Uterus (tissue), 4 donors: ENCODE results near the gene LASP1. TPM values are rescaled to one million over a fixed set of nuclear protein-coding genes. Genes with fewer than 3 reads are reported as not detected.

Source experiments
- DNase-seq, 2 donors: peaks; one replicate each; pipeline ENCODE4 v3.0.0-alpha.2; 2019 to 2020
- H3K27ac ChIP-seq, 2 donors: fragments of 200-600 bp; sonication (generic); 1 replicate in 1 of 2; 2 replicates in 1 of 2; pipeline ENCODE4 v1.5.1; 2016 to 2018
- H3K27me3 ChIP-seq, 2 donors: fragments of 200-600 bp; sonication (generic); one replicate each; pipeline ENCODE4 v1.5.1; 2018 to 2019; ENCODE audit warnings: control low read depth in 1 of 2
- H3K36me3 ChIP-seq, 2 donors: fragments of 200-600 bp; sonication (generic); one replicate each; pipeline ENCODE4 v1.5.1; 2019; ENCODE audit warnings: control low read depth in 1 of 2
- H3K4me1 ChIP-seq, 2 donors: fragments of 200-600 bp; sonication (generic); one replicate each; pipeline ENCODE4 v1.5.1; 2018 to 2019; ENCODE audit warnings: control low read depth in 1 of 2
- H3K4me3 ChIP-seq, 2 donors: fragments of 200-600 bp; sonication (generic); 1 replicate in 1 of 2; 2 replicates in 1 of 2; pipeline ENCODE4 v1.5.1; 2018 to 2019; ENCODE audit warnings: mild to moderate bottlenecking in 1 of 2
- H3K9me3 ChIP-seq, 2 donors: fragments of 200-600 bp; sonication (generic); one replicate each; pipeline ENCODE4 v1.5.1; 2019; ENCODE audit warnings: control low read depth in 1 of 2
- CTCF ChIP-seq, 4 experiments: fragments of 200-600 bp in 2 of 4; fragments of 450-650 bp in 2 of 4; sonication (generic) in 2 of 4; IDR thresholded peaks; one replicate each; pipeline ENCODE4 v1.5.1; 2016 to 2019; ENCODE audit warnings: antibody characterized with exemption in 4 of 4, mild to moderate bottlenecking in 2 of 4, moderate library complexity in 1 of 4
- POLR2A ChIP-seq, 2 donors: fragments of 450-650 bp; IDR thresholded peaks; one replicate each; pipeline ENCODE4 v1.6.1; 2016; ENCODE audit warnings: antibody characterized with exemption in 2 of 2, mild to moderate bottlenecking in 1 of 2, moderate library complexity in 1 of 2
- intact Hi-C: fragments of 100-400 bp; cut with DNase I; formaldehyde crosslinking; loops from one replicate; pipeline ENCODE4 v1.15.1; 2023; ENCODE audit warnings: low total_unique reads
- total RNA-seq, 4 donors: library from RNA; depleted of rRNA in 3 of 4; stranded (reverse); fragments of >200 nt in 3 of 4; gene quantifications; one replicate each; pipeline versions ENCODE4 v1.1.0 to v1.2.4, GENCODE V29; 2014 to 2023
- donor health status: DM: yes; HTN: yes; CAD: no.

LASP1 gene
- total RNA-seq, 4 donors from 2014 or later = 21.2 to 119 (median 58.2) TPM

DNA sequence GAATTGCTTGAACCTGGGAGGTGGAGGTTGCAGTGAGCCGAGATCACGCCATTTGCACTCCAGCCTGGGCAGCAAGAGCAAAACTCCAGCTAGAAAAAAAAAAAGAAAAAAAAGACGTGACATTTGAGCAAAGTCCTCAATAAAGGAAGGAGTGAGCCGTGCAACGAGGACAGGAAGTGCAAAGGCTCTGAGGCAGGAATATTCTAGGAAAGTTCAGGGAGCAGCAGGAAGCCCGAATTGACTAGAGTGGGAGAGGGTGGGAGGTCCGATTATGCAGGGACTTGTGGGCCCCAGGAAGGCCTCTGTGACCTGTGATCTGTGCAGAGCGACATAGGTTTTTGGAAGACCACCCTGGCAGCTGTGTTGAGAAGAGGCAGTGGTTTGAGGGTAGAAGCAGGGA lies 46.9 kb downstream of the LASP1 start:
- Histone ChIP-seq H3K4me3 (no peak overlapping the region), H3K27me3 (no peaks in the 10 kb centered on the region), H3K4me1 (peaks cover 6 to 27% of the 10 kb centered on the region in 2 donors), H3K36me3 (no peaks in the 10 kb centered on the region), H3K27ac (no peak overlapping the region), H3K9me3 (no peaks in the 10 kb centered on the region)
- intact Hi-C loops = no loop called here
- DNase-seq = no peak
- TF ChIP-seq CTCF (IDR thresholded peaks at IDR 0.05) (no peak), POLR2A (IDR thresholded peaks at IDR 0.05) (no peak)

- Histone ChIP-seq H3K4me1 (peaks cover 6 to 24% of the 10 kb centered on the region in 2 donors), H3K27me3 (no peaks in the 10 kb centered on the region), H3K27ac (no peak overlapping the region), H3K4me3 (no peak overlapping the region), H3K9me3 (no peaks in the 10 kb centered on the region), H3K36me3 (no peaks in the 10 kb centered on the region)
- intact Hi-C loops = no loop called here
- TF ChIP-seq POLR2A (IDR thresholded peaks at IDR 0.05) (no peak), CTCF (IDR thresholded peaks at IDR 0.05) (no peak)
- no peak for DNase-seq
Observed at GRCh38 chr17:38917259-38917658, 47.4 kb downstream of the LASP1 start.

DNA sequence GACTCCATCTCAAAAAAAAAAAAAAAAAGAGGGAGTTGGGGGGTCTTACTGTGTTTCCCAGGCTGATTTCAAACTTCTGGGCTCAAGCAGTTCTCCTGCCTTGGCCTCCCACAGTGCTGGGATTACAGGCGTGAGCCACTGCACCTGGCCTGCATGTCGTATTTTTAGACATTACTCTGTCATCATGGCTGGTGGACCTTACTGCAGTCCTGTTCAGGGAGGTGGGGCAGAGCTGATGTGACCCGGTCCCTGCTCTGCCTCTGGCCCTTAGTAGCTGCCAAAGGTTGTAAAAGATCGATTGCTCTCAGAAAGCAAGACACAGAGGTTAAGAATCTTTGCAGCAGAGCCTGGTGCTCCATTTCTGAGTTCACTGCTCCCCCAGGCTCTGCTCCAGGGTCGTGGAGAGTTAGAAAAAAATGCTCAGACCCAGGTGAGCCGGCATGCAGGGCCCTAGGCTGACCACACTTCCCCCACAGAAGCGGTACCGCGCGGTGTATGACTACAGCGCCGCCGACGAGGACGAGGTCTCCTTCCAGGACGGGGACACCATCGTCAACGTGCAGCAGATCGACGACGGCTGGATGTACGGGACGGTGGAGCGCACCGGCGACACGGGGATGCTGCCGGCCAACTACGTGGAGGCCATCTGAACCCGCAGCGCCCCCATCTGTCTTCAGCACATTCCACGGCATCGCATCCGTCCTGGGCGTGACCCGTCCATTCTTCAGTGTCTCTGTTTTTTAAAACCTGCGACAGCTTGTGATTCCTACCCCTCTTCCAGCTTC lies 48.5 kb downstream of the LASP1 start:
- DNase-seq = no peak
- H3K9me3 ChIP-seq = no peaks in the 10 kb centered on the region
- H3K36me3 ChIP-seq = no peaks in the 10 kb centered on the region
- no peak for TF ChIP-seq CTCF (IDR thresholded peaks at IDR 0.05)
- TF ChIP-seq POLR2A (IDR thresholded peaks at IDR 0.05) = no peak
- H3K27me3 ChIP-seq = no peaks in the 10 kb centered on the region
- peak overlapping the region; percentile 79 to 90 for H3K27ac ChIP-seq
- H3K4me1 ChIP-seq = peaks cover 8 to 21% of the 10 kb centered on the region in 2 donors
- no peak overlapping the region for H3K4me3 ChIP-seq
- intact Hi-C loops = no loop called here

DNA sequence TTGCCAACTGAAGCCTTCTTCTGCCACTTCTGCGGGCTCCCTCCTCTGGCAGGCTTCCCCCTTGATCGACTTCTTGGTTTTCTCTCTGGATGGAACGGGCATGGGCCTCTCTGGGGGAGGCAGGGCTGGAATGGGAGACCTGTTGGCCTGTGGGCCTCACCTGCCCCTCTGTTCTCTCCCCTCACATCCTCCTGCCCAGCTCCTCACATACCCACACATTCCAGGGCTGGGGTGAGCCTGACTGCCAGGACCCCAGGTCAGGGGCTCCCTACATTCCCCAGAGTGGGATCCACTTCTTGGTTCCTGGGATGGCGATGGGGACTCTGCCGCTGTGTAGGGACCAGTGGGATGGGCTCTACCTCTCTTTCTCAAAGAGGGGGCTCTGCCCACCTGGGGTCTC lies 49.1 kb downstream of the LASP1 start:
- H3K4me3 ChIP-seq = no peak overlapping the region
- intact Hi-C loops = no loop called here
- H3K4me1 ChIP-seq = peaks cover 8 to 21% of the 10 kb centered on the region in 2 donors
- H3K36me3 ChIP-seq = no peaks in the 10 kb centered on the region
- H3K9me3 ChIP-seq = no peaks in the 10 kb centered on the region
- no peak for TF ChIP-seq CTCF (IDR thresholded peaks at IDR 0.05)
- no peak for TF ChIP-seq POLR2A (IDR thresholded peaks at IDR 0.05)
- H3K27me3 ChIP-seq = no peaks in the 10 kb centered on the region
- peak overlapping the region; percentile 79 to 90 for H3K27ac ChIP-seq
- DNase-seq = no peak

DNA sequence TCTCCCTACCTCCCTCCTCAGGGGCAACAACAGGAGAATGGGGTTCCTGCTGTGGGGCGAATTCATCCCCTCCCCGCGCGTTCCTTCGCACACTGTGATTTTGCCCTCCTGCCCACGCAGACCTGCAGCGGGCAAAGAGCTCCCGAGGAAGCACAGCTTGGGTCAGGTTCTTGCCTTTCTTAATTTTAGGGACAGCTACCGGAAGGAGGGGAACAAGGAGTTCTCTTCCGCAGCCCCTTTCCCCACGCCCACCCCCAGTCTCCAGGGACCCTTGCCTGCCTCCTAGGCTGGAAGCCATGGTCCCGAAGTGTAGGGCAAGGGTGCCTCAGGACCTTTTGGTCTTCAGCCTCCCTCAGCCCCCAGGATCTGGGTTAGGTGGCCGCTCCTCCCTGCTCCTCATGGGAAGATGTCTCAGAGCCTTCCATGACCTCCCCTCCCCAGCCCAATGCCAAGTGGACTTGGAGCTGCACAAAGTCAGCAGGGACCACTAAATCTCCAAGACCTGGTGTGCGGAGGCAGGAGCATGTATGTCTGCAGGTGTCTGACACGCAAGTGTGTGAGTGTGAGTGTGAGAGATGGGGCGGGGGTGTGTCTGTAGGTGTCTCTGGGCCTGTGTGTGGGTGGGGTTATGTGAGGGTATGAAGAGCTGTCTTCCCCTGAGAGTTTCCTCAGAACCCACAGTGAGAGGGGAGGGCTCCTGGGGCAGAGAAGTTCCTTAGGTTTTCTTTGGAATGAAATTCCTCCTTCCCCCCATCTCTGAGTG lies 49.6 kb downstream of the LASP1 start:
- peak in 1 of 2 donors; percentile 12 for DNase-seq
- Histone ChIP-seq H3K36me3 (no peaks in the 10 kb centered on the region), H3K9me3 (no peaks in the 10 kb centered on the region), H3K27ac (peak overlapping the region; percentile 79 to 90), H3K4me1 (peaks cover 8 to 21% of the 10 kb centered on the region in 2 donors), H3K27me3 (no peaks in the 10 kb centered on the region), H3K4me3 (no peak overlapping the region)
- intact Hi-C loops = no loop called here
- TF ChIP-seq CTCF (IDR thresholded peaks at IDR 0.05) (no peak), POLR2A (IDR thresholded peaks at IDR 0.05) (no peak)
